ENCODE data around the gene CDK17.

The CDK17 gene

GRCh38 chr12:96313606-96314005 lies 86.6 kb downstream of the CDK17 start:
- no peak for DNase-seq

GRCh38 chr12:96311191-96311590 lies 89.0 kb downstream of the CDK17 start:
- DNase-seq: no peak

GRCh38 chr12:96310067-96310466 lies 90.2 kb downstream of the CDK17 start:
- no peak for DNase-seq

- no peak for DNase-seq
Observed at GRCh38 chr12:96308881-96309280, 91.4 kb downstream of the CDK17 start.

GRCh38 chr12:96305665-96306064 lies 94.6 kb downstream of the CDK17 start:
- DNase-seq: no peak

- DNase-seq: no peak
Observed at GRCh38 chr12:96303653-96304052, 96.6 kb downstream of the CDK17 start.

- no peak for DNase-seq
Observed at GRCh38 chr12:96302687-96303310, 97.4 kb downstream of the CDK17 start.

GRCh38 chr12:96301732-96302131 lies 98.5 kb downstream of the CDK17 start:
- DNase-seq: no peak

- no peak for DNase-seq
Observed at GRCh38 chr12:96300064-96300463, 100.2 kb downstream of the CDK17 start.

- DNase-seq: no peak
Observed at GRCh38 chr12:96297504-96297903, 102.7 kb downstream of the CDK17 start.

GRCh38 chr12:96295532-96296160 lies 104.6 kb downstream of the CDK17 start:
- no peak for DNase-seq

GRCh38 chr12:96294831-96295230 lies 105.4 kb downstream of the CDK17 start:
- DNase-seq: no peak

- DNase-seq: no peak
Observed at GRCh38 chr12:96293093-96293492, 107.1 kb downstream of the CDK17 start.

GRCh38 chr12:96289067-96289466 lies 111.2 kb downstream of the CDK17 start:
- DNase-seq: no peak

- DNase-seq: no peak
Observed at GRCh38 chr12:96285158-96285557, 115.1 kb downstream of the CDK17 start.

- no peak for DNase-seq
Observed at GRCh38 chr12:96274331-96274730, 125.9 kb downstream of the CDK17 start.

GRCh38 chr12:96271469-96272199 lies 128.6 kb downstream of the CDK17 start:
- DNase-seq: no peak

- no peak for DNase-seq
Observed at GRCh38 chr12:96266238-96266637, 134.0 kb downstream of the CDK17 start.

GRCh38 chr12:96265836-96266235 lies 134.4 kb downstream of the CDK17 start:
- DNase-seq: no peak

GRCh38 chr12:96265400-96265799 lies 134.8 kb downstream of the CDK17 start:
- DNase-seq: no peak

- DNase-seq: no peak
Observed at GRCh38 chr12:96263449-96263902, 136.8 kb downstream of the CDK17 start.

GRCh38 chr12:96261557-96261956 lies 138.7 kb downstream of the CDK17 start:
- DNase-seq: no peak

GRCh38 chr12:96260644-96261043 lies 139.6 kb downstream of the CDK17 start:
- no peak for DNase-seq

GRCh38 chr12:96260231-96260630 lies 140.0 kb downstream of the CDK17 start:
- DNase-seq: no peak

Data from T-helper 9 cell (primary cell).